Liver (tissue), 2 donors: ENCODE data around the gene ZMAT5.

ENCODE experiments used
- TF ChIP-seq, protein P1 (sequence below): fragments of 150-350 bp; IDR thresholded peaks from 2 replicates; pipeline ENCODE4 v1.5.1; 2017; ENCODE audit warnings: improper control_type of control experiment, low read depth, low read length; ENCODE audit not compliant: missing input control
- TF ChIP-seq, protein P2 (sequence below): IDR thresholded peaks from 2 replicates; pipeline ENCODE4 v1.6.1; 2016; ENCODE audit warnings: antibody characterized with exemption
- donor health status: healthy.

DNA sequence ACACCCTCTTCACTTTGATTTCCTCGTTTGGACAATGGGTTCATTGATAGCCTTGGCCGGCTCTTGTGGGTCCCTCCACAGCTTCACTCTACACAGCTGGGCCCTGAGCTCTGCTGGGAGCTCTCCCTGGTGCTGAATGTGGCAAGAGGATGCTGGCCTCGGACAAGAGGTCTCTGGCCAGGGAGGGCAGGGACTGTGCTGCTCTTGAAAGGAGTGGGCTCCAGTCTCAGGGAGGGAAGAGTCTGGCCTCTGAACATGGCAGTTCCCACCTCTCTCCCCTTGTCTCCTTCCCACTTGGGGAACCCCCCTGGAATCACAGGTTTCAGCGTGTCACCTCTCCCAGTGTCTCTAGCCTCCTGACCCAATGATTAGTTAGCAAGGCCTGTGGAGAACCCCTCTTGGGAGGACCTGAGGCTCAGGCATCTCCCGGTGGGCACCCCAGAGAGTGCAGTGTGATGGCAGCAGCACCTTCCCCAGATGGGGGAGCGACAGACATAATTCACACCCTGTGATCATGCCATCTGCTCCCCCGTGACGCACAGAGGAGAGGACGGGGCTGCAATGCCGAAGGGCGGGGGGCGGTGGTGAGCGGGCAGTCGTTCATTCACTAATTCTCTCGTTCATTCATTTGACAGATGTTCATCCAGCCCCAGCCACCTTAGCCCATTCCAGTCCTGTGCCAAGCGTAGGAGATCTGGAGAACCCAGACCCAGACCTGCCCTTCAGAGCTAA lies 49.8 kb downstream of the ZMAT5 start:
- TF ChIP-seq, protein P1, sequence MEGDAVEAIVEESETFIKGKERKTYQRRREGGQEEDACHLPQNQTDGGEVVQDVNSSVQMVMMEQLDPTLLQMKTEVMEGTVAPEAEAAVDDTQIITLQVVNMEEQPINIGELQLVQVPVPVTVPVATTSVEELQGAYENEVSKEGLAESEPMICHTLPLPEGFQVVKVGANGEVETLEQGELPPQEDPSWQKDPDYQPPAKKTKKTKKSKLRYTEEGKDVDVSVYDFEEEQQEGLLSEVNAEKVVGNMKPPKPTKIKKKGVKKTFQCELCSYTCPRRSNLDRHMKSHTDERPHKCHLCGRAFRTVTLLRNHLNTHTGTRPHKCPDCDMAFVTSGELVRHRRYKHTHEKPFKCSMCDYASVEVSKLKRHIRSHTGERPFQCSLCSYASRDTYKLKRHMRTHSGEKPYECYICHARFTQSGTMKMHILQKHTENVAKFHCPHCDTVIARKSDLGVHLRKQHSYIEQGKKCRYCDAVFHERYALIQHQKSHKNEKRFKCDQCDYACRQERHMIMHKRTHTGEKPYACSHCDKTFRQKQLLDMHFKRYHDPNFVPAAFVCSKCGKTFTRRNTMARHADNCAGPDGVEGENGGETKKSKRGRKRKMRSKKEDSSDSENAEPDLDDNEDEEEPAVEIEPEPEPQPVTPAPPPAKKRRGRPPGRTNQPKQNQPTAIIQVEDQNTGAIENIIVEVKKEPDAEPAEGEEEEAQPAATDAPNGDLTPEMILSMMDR, result no peak
- TF ChIP-seq, protein P2, sequence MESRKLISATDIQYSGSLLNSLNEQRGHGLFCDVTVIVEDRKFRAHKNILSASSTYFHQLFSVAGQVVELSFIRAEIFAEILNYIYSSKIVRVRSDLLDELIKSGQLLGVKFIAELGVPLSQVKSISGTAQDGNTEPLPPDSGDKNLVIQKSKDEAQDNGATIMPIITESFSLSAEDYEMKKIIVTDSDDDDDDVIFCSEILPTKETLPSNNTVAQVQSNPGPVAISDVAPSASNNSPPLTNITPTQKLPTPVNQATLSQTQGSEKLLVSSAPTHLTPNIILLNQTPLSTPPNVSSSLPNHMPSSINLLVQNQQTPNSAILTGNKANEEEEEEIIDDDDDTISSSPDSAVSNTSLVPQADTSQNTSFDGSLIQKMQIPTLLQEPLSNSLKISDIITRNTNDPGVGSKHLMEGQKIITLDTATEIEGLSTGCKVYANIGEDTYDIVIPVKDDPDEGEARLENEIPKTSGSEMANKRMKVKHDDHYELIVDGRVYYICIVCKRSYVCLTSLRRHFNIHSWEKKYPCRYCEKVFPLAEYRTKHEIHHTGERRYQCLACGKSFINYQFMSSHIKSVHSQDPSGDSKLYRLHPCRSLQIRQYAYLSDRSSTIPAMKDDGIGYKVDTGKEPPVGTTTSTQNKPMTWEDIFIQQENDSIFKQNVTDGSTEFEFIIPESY, result no peak
